NCI-H2227 (cell line): ENCODE data around the gene RGL1.

Source experiments
- DNase-seq: peaks from one replicate; lab custom pipeline; 2025; ENCODE audit not compliant: unreplicated experiment; lab: John Stamatoyannopoulos, UW

The RGL1 gene

GRCh38 chr1:183945428-183946319, 140.8 kb downstream of the RGL1 start:
- no peak for DNase-seq

- no peak for DNase-seq
Measured at GRCh38 chr1:183946320-183946613, 141.3 kb downstream of the RGL1 start.

GRCh38 chr1:183947988-183948387, 143.1 kb downstream of the RGL1 start:
- no peak for DNase-seq

- no peak for DNase-seq
Measured at GRCh38 chr1:183952101-183952500, 147.2 kb downstream of the RGL1 start.

- no peak for DNase-seq
Measured at GRCh38 chr1:183953031-183953430, 148.1 kb downstream of the RGL1 start.

GRCh38 chr1:183954496-183954895, 149.6 kb downstream of the RGL1 start:
- no peak for DNase-seq

GRCh38 chr1:183956559-183957188, 151.8 kb downstream of the RGL1 start:
- no peak for DNase-seq

- peak; percentile 58 for DNase-seq
Measured at GRCh38 chr1:183957216-183957830, 152.4 kb downstream of the RGL1 start.

- DNase-seq = no peak
Measured at GRCh38 chr1:183958958-183959357, 154.0 kb downstream of the RGL1 start.

- no peak for DNase-seq
Measured at GRCh38 chr1:183961132-183961531, 156.2 kb downstream of the RGL1 start.

GRCh38 chr1:183962903-183963302, 158.0 kb downstream of the RGL1 start:
- DNase-seq = no peak

GRCh38 chr1:183965726-183966125, 160.8 kb downstream of the RGL1 start:
- DNase-seq = no peak

- DNase-seq = no peak
Measured at GRCh38 chr1:183966487-183966886, 161.6 kb downstream of the RGL1 start.

- no peak for DNase-seq
Measured at GRCh38 chr1:183967914-183968313, 163.0 kb downstream of the RGL1 start.

GRCh38 chr1:183968386-183968785, 163.5 kb downstream of the RGL1 start:
- DNase-seq = no peak

GRCh38 chr1:183970516-183971300, 165.8 kb downstream of the RGL1 start:
- no peak for DNase-seq

GRCh38 chr1:183975651-183976050, 170.7 kb downstream of the RGL1 start:
- no peak for DNase-seq

- DNase-seq = no peak
Measured at GRCh38 chr1:183977717-183978116, 172.8 kb downstream of the RGL1 start.
